Left hindlimb (tissue), 1 donor: ENCODE data around the gene ACAP2.
"Not testable (repeated sequence)": the region's sequence is repeated elsewhere in the genome, so short reads cannot be mapped to it uniquely, and the experiment has no call there.

Experiments
- DNase-seq: peaks from one replicate; pipeline ENCODE4 v3.0.0-alpha.2; 2018

ACAP2 gene

DNA sequence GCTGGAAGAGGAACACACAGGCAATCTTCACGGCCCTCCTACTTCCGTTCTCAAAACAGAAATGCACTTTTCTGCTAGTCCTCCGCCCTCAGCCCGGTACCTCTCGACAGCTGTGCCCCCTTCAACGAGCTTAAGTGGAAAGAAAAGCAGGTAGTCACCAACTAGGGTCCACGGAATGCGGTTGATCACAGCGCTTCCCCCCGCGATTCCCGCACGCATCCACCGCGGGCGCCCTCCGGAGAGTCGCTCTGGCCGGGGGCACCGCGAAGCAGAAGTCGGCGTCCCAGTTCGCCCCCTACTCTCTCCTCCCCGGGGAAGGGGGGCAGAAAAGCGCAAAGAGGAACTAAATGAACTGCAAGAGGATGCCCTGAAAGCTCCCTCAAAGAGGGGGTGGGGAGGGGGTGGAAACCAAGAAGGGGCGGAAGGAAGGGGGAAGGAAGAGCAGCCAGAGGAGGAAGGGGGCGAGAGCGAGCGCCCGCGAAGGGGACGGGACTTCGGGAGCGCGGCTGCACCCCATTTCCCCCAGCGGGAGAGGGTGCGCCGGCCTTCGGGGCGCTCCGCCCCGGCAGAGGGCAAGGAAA is 738 bp downstream of the ACAP2 start:
- peak; percentile 72 for DNase-seq

DNA sequence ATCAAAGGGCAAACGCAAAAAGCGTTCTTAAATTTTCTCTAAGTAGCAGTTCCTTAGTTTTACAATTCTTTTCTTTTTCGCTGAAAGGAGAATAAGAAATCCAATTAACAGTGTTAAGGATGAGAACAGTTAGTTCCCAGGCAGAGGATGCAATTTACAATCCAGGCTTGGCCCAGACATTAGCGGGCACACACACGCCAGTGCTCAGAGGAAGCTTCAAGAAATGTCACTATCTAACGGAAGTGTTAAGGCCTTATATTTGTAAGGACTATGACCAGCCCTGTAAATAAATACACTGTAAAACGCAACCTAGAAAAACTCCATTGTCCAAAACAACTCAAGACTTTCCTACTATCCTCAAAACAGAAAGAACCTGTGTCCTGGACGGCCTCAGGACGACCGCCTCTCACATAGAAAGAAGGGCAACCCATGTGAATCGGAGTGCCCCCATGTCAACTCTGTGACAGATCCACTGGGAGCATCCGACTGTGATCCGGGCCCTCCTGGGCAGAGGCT is 1.3 kb downstream of the ACAP2 start:
- no peak for DNase-seq

DNA sequence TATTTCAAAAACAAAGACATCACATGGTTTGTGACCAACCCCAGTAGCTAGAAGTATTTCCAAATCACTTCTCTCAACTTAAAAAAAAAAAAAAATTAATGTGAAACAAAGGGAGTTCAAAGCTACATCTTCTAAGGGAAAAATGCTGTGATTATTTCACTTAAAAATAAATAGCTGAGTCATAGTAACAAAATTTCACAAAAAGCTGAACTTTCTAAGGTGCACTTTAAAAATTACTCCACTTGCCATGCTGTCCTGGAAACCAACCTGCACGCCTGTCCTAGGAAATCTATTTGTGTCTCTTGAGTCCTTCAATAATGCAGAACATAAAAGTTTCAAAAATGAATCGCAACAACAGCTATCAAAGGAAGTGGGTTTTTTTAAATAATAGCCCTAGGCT is 1.8 kb downstream of the ACAP2 start:
- DNase-seq: no peak

DNA sequence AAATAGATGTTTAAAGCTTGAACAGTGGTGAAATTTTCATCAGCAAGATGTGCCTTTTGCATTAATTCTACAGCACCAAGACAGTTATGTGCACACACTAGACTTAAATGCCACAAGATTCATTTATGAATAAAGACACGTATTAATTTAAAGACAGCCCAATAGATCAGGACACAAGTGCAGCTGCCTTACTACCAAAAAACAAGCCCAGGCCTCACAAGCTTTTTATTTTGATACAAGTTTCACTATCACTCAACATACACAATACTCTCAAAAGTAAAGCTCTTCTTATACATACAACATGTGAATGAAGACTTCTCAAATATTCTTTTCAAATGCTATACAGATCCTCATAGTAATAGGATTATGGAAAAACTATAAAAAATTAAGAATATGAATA is 2.4 kb downstream of the ACAP2 start:
- no peak for DNase-seq

DNA sequence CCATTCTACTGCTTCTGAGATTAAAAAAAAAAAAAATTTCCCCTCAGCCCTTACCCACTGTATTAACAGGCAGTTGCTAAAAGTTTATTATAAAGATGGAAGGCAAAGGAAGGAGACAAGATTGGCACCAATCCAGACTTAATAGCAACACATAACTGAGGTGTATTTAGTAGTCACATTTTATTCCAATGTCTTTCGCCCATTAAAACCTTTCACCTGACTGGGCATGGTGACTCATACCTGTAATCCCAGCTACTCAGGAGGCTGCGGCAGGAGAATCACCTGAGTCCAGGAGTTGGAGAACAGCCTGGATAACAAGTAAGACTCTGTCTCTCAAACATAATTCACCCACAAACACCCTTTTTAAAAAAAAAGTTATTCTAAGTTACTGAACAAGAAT is 4.4 kb downstream of the ACAP2 start:
- no peak for DNase-seq

DNA sequence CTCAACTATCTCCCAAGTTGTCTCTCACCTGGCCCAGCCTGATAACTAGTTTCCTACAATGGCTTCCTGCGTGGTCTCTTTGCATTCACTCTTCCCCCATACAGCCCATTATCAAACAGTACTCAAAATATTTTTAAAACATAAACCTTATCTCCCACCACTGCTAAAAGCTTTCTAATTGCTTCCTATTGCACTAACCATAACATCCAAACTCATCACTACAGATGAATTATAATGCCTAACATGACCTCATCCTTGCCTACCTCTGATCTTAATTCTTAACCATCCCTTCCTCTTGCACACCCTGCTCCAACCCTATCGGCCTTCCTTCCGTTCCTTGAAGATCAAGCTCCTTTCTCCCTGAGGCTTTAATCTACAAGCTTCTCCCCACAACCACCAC is 17.0 kb downstream of the ACAP2 start:
- DNase-seq: no peak

DNA sequence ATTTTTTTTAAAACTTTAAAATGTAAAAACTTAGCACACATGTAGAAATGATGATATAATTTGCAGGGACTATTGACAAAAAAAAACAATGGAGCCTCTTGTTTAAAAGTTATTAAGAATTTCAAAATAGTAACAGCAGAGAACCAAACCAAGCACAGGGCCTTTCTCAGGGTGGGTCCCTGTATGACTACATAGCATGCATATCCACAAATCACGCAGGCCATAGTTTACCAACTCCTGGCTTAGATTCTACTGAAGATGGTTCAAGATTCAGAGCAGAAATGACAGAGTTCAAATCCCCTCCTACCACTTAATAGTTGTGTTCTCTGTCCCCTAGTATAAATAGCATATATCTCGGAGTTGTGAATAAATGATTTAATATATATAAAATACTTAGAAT is 19.0 kb downstream of the ACAP2 start:
- DNase-seq: no peak

DNA sequence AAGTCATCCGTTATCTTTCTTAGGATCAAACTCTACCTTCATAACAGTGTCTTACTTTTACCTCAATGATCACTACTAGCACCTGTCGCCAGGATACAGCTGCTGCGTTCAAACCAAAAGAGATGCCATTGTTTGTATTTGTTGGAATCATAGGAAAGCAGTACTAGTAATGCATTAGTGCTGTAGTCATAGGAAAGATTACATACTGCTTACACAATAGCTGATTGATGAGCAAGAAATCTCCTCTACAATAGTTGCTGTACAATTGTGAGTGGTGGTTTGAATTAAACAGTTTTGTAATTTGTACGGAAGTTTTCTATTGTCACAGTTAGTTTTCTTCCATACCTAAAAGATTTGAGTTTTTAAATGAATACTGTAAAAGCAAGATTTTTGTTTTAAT is 21.4 kb downstream of the ACAP2 start:
- DNase-seq: no peak

DNA sequence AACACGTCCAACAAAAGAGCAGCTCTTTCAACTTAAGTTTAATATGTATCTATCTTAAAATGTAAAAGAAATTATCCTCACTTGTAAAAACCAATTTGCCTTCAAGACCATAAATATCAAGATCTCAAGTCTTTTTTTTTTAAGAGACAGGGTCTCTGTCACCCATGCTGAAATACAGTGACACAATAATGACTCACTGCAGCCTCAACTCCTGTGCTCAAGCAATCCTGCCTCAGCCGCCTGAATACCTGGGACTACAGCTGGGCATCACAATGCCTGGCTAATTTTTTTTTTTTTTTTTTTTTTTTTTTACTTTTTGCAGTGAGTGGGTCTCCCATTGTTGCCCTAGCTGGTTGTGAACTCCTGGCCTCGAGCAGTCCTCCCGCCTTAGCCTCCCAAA is 26.0 kb downstream of the ACAP2 start:
- DNase-seq: no peak

DNA sequence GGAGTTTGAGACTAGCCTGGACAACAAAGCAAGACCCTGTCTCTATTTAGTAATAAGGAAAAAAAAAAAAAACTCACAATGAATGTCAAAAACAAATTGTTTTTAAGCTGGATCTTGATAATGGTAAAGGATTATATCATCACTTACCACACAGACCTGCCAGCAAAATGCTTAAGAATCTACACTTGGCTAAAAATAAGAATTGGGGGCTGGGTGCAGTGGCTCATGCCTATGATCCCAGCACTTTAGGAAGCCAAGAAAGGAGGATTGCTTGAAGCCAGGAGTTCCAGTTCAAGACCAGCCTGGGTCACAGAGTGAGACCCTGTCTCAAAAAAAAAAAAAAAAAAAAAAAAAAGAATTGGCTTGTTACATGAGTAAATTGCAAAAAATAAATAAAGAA is 31.0 kb downstream of the ACAP2 start:
- DNase-seq: no peak

DNA sequence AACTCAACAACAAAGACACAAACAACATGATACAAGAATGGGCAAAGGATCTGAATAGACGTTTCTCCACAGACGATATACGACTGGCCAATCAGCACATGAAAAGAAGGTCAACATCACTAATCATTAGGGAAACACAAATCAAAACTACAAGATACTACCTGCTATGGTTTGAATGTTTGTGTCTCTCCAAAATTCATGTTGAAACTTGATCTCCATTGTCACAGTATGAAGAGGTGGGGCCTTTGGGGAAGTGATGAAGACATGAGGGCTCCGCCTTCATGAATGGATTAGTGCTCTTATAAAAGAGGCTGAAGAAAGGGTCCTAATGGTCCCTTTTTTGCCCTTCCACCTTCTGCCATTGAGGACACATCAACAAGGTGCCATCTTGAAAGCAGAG is 32.3 kb downstream of the ACAP2 start:
- DNase-seq: no peak

DNA sequence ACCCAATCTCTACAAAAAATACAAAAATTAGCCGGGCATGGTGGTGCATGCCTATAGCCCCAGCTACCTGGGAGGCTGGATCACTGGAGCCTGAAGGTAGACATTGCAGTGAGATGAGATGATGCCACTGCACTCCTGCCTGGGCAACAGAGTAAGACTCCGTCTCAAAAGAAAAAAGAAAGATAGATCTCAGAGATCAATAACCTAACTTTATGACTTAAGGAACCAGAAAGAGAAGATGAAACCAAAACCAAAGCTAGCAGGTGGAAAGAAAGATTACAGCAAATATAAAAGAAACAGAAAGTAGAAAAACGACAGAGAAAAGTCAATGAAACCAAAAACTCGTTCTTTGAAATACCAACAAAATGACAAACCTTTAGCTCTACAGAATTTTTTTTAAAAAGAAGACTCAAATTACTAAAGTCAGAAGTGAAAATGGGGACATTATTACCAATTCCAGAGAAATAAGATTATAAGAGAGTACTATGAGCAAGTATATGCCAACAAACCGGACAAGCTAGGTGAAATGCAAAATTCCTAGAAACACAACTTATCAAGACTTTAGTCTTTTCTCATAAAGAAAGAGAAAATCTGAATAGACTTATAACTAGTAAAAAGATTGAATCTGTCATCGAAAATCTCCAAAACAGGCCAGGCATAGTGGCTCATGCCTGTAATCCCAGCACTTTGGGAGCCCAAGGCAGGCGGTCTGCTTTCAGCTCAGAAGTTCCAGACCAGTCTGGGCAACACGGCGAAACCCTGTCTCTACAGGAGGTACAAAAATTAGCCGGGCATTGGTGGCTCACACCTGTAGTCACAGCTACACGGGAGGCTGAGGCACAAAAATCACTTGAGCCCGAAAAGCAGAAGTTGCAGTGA is 35.0 kb downstream of the ACAP2 start:
- no peak for DNase-seq

DNA sequence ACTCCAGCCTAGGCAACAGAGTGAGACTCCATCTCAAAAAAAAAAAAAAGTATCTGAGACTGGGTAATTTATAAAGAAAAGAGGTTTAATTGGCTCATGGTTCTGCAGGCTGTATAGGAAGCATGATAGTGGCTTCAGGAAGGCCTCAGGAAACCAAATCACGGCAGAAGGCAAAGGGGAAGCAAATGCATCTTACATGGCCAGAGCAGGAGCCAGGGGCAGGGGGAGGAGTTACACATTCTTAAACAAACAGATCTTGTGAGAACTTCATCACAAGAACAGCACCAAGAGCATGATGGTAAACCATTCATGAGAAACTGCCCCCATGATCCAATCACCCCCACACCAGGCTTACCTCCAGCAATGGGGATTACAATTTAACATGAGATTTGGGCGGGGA is 37.2 kb downstream of the ACAP2 start:
- no peak for DNase-seq

DNA sequence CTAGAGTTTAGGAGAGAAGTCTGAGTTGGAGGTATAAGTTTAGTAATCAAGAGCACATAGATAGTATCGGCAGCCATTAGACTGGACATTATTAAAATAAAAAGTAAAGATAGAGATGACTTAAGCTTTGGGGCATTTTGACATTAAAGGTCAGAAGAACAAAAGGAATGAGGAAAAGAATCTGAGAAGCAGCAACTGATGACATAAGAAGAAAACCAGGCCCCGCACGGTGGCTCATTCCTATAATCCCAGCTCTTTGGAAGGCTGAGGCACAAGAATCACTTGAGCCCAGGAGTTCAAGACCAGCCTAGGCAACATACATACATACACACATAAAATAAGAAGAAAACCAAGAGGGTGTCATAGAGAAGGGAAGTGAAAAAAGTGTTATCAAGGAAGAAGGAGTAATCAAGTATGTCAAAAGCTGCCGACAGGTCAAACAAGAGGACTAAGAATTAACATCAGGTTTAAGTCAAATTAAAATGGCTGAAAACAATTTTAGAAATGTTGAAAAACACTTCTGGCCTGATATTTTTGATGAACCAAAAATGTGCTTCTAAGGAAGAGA is 38.9 kb downstream of the ACAP2 start:
- no peak for DNase-seq

DNA sequence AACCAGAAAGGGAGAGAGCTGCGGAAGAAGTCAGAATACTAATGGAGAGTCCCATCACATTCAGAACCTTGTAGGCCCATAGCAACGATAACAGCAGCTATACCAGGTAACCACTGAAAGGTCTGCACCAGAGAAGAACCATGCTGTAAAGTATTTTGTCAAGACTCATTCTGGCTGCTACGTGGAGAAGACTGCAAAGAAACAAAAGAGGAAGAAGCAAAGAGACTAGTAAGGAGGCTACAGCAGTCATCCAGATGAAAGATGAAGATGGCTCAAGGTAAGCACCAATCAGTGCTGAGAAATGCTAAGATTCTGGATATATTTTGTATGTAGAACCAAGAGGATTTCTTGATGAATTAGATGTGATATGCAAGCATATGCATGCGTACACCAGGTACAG is 39.6 kb downstream of the ACAP2 start:
- DNase-seq: no peak

DNA sequence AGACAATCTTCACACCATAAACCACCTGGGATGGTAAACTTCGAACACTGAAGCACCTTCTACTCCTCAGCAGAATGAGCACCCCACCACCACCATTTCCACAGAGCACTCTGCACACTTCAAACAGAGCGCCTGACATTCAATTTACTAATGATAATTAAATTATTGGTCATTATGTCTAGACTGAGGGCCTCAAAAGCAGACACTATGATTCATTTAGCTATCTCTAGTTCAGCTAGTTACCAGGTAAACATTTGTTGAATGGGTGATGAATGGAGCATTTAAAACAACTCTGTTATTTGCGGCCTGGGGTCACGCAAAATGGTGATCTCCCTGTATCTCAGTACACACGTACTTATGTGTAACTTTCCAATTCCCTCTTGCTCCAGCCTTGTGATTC is 40.9 kb downstream of the ACAP2 start:
- no peak for DNase-seq

DNA sequence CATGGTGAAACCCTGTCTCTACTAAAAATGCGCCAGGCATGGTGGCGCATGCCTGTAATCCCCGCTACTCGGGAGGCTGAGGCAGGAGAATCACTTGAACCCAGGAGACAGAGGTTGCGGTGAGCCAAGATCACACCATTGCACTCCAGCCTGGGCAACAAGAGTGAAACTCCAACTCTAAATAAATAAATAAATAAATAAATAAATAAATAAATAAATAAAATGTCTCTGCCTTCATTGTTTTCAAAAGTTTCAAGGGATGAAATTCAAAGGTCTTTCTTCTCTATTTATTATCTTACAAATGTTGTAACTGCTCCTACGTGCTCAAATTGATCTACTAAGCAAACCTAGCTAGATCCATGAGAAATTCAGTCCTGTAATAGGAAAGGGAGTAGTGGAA is 44.4 kb downstream of the ACAP2 start:
- not testable (repeated sequence) for DNase-seq

DNA sequence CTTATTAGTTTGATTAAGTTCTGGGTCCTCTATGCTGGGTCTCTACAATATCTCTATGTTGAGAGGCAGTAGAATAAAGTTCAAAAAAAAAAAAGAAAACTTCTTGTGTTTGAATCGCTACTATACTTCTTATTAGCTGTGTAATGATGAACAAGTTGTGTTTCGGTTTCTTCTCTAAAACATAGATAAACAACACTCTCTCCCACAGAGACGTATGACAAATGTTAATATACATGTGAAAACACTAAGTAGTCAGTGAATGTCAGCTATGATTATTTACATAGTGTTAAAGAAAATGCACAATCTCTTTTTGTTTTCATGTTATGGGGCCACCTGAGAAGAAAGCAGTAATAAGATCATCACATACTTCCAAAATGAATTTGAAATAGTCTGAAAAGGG is 45.3 kb downstream of the ACAP2 start:
- DNase-seq: no peak

DNA sequence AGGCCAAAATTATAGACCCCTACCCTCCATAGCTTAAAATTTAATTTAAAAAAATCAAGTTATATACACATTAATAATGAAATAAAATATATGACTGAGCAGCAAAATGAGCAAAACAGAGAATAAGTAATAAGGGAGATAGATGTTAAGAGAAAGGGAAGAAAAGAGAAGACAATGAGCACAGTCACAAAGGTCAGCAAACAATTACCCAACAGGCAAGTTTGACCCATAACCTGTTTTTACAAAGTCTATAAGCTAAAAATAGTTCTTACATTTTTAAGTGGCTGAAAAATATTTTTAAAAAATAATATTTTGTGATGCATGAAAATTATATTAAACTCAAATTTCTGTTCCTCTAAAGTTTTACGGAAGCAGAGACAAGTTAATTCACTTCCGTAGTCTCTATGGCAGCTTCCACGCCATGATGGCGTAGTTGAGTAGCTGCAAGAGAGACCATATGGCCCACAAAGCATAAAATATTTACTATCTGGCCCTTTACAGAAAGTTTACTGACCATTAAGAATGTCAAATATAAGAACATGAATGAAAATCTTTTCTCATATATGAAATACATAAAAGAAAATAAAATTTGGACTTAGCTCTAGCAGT is 47.5 kb downstream of the ACAP2 start:
- no peak for DNase-seq

DNA sequence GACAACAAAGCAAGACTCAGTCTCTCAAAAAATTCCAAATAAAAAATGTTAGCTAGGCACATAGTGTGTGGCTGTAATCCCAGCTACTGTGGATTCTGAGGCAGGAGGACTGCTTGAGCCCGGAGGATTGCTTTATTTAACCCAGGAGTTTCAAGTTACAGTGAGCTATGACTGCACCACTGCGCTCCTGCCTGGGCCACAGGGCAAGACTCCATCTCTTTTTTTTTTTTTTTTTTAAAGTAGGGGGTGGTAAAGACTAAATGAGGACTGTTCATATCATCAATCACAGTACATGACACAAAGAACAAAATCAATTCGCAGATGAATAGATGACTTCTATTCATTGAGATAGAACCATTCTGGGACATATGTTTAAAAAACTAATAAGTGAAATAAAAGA is 48.1 kb downstream of the ACAP2 start:
- no peak for DNase-seq

DNA sequence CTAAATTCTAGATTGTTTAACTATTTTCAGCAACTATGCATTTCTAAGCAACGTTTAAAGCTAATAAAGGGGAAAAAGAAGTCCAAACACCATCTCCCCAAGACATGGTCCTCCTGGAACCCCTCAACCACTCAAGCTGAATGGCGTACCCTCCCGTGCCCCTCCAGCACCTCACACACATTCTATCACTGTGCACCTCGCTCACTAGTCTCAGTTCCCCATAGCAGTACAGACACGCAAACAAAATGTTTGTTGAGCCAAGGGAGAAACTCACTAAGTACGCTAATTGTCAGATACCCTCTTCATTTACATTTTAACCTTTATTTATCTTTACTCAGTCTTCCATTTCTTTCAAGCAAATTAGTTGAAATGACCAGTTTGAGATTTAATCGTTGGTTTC is 48.8 kb downstream of the ACAP2 start:
- no peak for DNase-seq

DNA sequence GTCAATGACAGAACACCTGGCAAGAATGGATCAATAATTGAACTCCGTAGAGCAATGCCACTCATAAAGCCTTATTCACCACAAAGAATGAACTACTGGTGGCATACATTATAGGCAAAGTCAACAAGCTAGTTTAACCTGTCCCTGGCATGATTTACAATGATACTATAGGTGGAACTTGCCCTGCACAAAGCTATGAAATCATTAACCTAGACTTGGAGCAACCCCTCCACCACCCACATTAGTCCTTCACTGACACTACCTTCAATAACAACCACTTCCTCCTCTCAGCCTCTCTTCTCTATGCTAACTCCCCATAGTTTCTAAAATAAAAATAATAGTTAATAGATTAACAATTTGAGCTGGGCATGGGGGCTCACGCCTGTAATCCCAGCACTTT is 54.4 kb downstream of the ACAP2 start:
- DNase-seq: no peak

DNA sequence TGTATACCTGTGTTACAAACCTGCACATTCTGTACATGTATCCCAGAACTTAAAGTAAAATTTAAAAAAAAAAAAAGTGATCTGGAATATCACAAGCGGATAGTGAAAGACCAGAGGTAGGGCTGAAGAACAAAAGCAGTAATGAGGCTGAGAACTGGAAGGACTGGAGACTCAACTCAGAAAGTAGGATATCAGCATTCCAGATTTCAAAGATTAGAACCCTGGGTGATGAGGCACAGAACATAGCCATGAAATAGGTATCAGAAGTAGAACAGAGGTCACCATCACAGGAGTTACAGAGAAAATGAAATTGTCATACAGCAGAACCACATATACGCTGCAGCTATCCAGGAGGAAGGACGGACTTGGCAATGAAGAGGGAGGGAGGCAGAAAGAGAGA is 56.1 kb downstream of the ACAP2 start:
- DNase-seq: no peak

DNA sequence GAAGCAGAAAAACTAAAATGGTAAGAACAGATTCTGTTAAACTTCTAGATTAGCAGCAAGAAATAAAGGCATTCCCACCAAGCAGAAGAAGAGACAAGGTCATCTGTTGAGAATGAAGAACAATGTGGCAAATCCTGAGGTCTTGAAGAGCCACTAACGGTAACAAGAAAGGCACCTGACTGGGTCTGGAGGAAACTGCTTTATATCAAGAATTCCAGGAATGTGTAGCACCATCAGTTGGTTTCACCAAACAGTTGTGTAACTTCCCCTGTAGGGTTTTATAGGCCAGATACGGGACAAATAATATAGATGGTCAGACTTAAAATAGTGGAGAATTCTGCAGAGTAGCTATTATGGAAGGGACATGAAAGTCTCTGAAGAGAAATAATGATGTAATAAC is 57.3 kb downstream of the ACAP2 start:
- no peak for DNase-seq
